Endodermal cell (in vitro differentiated cells): ENCODE data around the gene MAP3K15. TPM values are rescaled to one million over a fixed set of nuclear protein-coding genes. Genes with fewer than 3 reads are reported as not detected.

Experiments
- DNase-seq: peaks from one replicate; pipeline ENCODE4 v3.0.0-alpha.2; 2017
- H3K27ac ChIP-seq: 2 replicates; pipeline ENCODE4 v1.5.1; 2013; ENCODE audit warnings: mild to moderate bottlenecking, low read depth, low read length, moderate library complexity
- H3K27me3 ChIP-seq: 2 replicates; pipeline ENCODE4 v1.6.1; 2013; ENCODE audit warnings: mild to moderate bottlenecking, low read length, moderate library complexity; ENCODE audit not compliant: insufficient read depth, control insufficient read depth, poor library complexity, severe bottlenecking
- H3K36me3 ChIP-seq: 2 replicates; pipeline ENCODE4 v1.7.0; 2013; ENCODE audit warnings: mild to moderate bottlenecking, low read length, moderate library complexity; ENCODE audit not compliant: control insufficient read depth, insufficient read depth
- H3K4me1 ChIP-seq: one replicate; pipeline ENCODE4 v1.7.0; 2013; ENCODE audit warnings: low read length; ENCODE audit not compliant: control insufficient read depth, insufficient read depth
- H3K4me3 ChIP-seq: 2 replicates; pipeline ENCODE4 v1.5.1; 2013; ENCODE audit warnings: mild to moderate bottlenecking, low read length, moderate library complexity
- H3K9ac ChIP-seq: 2 replicates; pipeline ENCODE4 v1.6.1; 2013; ENCODE audit warnings: mild to moderate bottlenecking, low read length, moderate library complexity; ENCODE audit not compliant: poor library complexity, severe bottlenecking; ENCODE audit errors: extremely low read depth
- H3K9me3 ChIP-seq: 2 replicates; pipeline ENCODE4 v1.6.1; 2013; ENCODE audit warnings: mild to moderate bottlenecking, low read length, moderate library complexity; ENCODE audit not compliant: control insufficient read depth
- H3K27ac Mint-ChIP-seq: 2 replicates; pipeline ENCODE4 v1.8.0; 2020; ENCODE audit warnings: mixed read lengths
- H3K27me3 Mint-ChIP-seq: 2 replicates; pipeline ENCODE4 v1.8.0; 2021; ENCODE audit warnings: mild to moderate bottlenecking, mixed read lengths; ENCODE audit not compliant: insufficient read depth
- H3K36me3 Mint-ChIP-seq: 2 replicates; pipeline ENCODE4 v1.8.0; 2020; ENCODE audit warnings: low read depth, mixed read lengths
- H3K4me1 Mint-ChIP-seq: 2 replicates; pipeline ENCODE4 v1.8.0; 2020; ENCODE audit warnings: mixed read lengths
- H3K4me3 Mint-ChIP-seq: 2 replicates; pipeline ENCODE4 v1.8.0; 2020; ENCODE audit warnings: mild to moderate bottlenecking, moderate library complexity, mixed read lengths
- H3K9me3 Mint-ChIP-seq: 2 replicates; pipeline ENCODE4 v1.8.0; 2020; ENCODE audit warnings: mild to moderate bottlenecking, mixed read lengths
- CTCF ChIP-seq: fragments of 200-600 bp; sonication (generic); conservative IDR thresholded peaks from 2 replicates; pipeline ENCODE4 v1.5.0; 2021; ENCODE audit warnings: antibody characterized with exemption, mild to moderate bottlenecking
- WGBS, 2 experiments: methylation state at CpG; one replicate each; pipeline versions ENCODE4 v1.1.5 to v1.1.7; 2013; ENCODE audit warnings: missing lambda C conversion rate in 2 of 2, mixed read lengths in 1 of 2; ENCODE audit not compliant: insufficient coverage in 1 of 2, insufficient read length in 1 of 2; 5-methylcytosine and 5-hydroxymethylcytosine counted together
- total RNA-seq, 2 donors: library from RNA; stranded (reverse); fragmentation: NEBNext Ultra II Directional in 1 of 2; extraction: Animal tissue kit (Norgen Biotek cat#: 25700) in 1 of 2; gene quantifications; 2 replicates in 1 of 2; 3 replicates in 1 of 2; pipeline ENCODE4 v1.2.1, GENCODE V29; 2021

The MAP3K15 gene
- total RNA-seq, 2 donors from 2014 or later, result 2.2 to 2.9 TPM

GRCh38 chrX:19462879-19463278 lies 52.4 kb downstream of the MAP3K15 start:
- H3K27ac Mint-ChIP-seq, result no peak overlapping the region
- Histone ChIP-seq H3K27ac (no peak overlapping the region), H3K9me3 (no peaks in the 10 kb centered on the region), H3K4me3 (no peak overlapping the region), H3K36me3 (no peaks in the 10 kb centered on the region), H3K9ac (no peak overlapping the region), H3K4me1 (no peaks in the 10 kb centered on the region), H3K27me3 (no peaks in the 10 kb centered on the region)
- H3K4me1 Mint-ChIP-seq, result no peaks in the 10 kb centered on the region
- TF ChIP-seq CTCF, result no peak
- no peak for DNase-seq
- no peaks in the 10 kb centered on the region for H3K27me3 Mint-ChIP-seq
- peaks cover 4% of the 10 kb centered on the region for H3K36me3 Mint-ChIP-seq
- WGBS, 2 experiments, result no CpG with 5 or more reads among the region's 1 CpG
- no peak overlapping the region for H3K4me3 Mint-ChIP-seq
- H3K9me3 Mint-ChIP-seq, result peaks cover 69% of the 10 kb centered on the region

- H3K36me3 Mint-ChIP-seq, result peaks cover 4% of the 10 kb centered on the region
Measured at GRCh38 chrX:19462231-19462630, 53.1 kb downstream of the MAP3K15 start.

GRCh38 chrX:19457662-19458061 lies 57.6 kb downstream of the MAP3K15 start:
- Mint-ChIP-seq H3K4me1 (no peaks in the 10 kb centered on the region), H3K27ac (no peak overlapping the region), H3K27me3 (no peaks in the 10 kb centered on the region), H3K9me3 (peaks cover 64% of the 10 kb centered on the region), H3K4me3 (no peak overlapping the region), H3K36me3 (no peaks in the 10 kb centered on the region)
- Histone ChIP-seq H3K9ac (no peak overlapping the region), H3K27ac (no peak overlapping the region), H3K4me3 (no peak overlapping the region), H3K4me1 (no peaks in the 10 kb centered on the region), H3K9me3 (no peaks in the 10 kb centered on the region), H3K27me3 (no peaks in the 10 kb centered on the region), H3K36me3 (no peaks in the 10 kb centered on the region)
- WGBS, 2 experiments, result 95 to 100% methylated on average over 2 to 4 of the region's 4 CpGs
- no peak for DNase-seq
- no peak for TF ChIP-seq CTCF

More at GRCh38 chrX:19462231-19462630, 53.1 kb downstream of the MAP3K15 start:
- Mint-ChIP-seq H3K27ac (no peak overlapping the region), H3K9me3 (peaks cover 70% of the 10 kb centered on the region), H3K4me3 (no peak overlapping the region), H3K27me3 (no peaks in the 10 kb centered on the region), H3K4me1 (no peaks in the 10 kb centered on the region)
- Histone ChIP-seq H3K27ac (no peak overlapping the region), H3K4me1 (no peaks in the 10 kb centered on the region), H3K9me3 (no peaks in the 10 kb centered on the region), H3K36me3 (no peaks in the 10 kb centered on the region), H3K4me3 (no peak overlapping the region), H3K9ac (no peak overlapping the region), H3K27me3 (no peaks in the 10 kb centered on the region)
- DNase-seq, result no peak
- 95% methylated on average over 2 of the region's 2 CpGs; no CpG with 5 or more reads in 1 of the 2 experiments for WGBS, 2 experiments
- TF ChIP-seq CTCF, result no peak
